Naive thymus-derived CD8-positive, alpha-beta T cell (primary cell): ENCODE results near the gene C1orf159. TPM values are rescaled to one million over a fixed set of nuclear protein-coding genes. Genes with fewer than 3 reads are reported as not detected.
A peak's percentile ranks its signal among the peaks of the same experiment; 100 is the strongest.
"Not testable (repeated sequence)": the region's sequence is repeated elsewhere in the genome, so short reads cannot be mapped to it uniquely, and the experiment has no call there.

ENCODE experiments used
- ATAC-seq, 2 donors: fragments of 150-1000 bp; cut with Tn5 transposase in 1 of 2; sonication (Bioruptor Pico), chemical (Tn5 transposase) in 1 of 2; 1 replicate in 1 of 2; 2 replicates in 1 of 2; pipeline ENCODE4 v1.10.0; 2021; ENCODE audit warnings: mild to moderate bottlenecking in 2 of 2, moderate library complexity in 2 of 2
- POLR2A ChIA-PET: fragments of 350-600 bp; sonication (Branson Sonifier 250); formaldehyde crosslinking; loops from one replicate; lab custom pipeline; 2021; ENCODE audit warnings: antibody characterized with exemption; lab: Charles Lee
- DNase-seq, 10 donors: peaks; one replicate each; pipeline versions ENCODE4 v3.0.0 to v3.0.0-alpha.2; 2020 to 2022
- H3K27ac Mint-ChIP-seq, 10 donors: one replicate each; pipeline ENCODE4 v1.8.0; 2020 to 2022; ENCODE audit warnings: mild to moderate bottlenecking in 10 of 10, mixed read lengths in 10 of 10, moderate library complexity in 4 of 10, inconsistent platforms in 1 of 10
- H3K27me3 Mint-ChIP-seq, 5 donors: one replicate each; pipeline ENCODE4 v1.8.0; 2021 to 2022; ENCODE audit warnings: mixed read lengths in 5 of 5
- H3K36me3 Mint-ChIP-seq, 3 donors: one replicate each; pipeline ENCODE4 v1.8.0; 2020 to 2022; ENCODE audit warnings: mixed read lengths in 3 of 3, mild to moderate bottlenecking in 2 of 3, inconsistent platforms in 1 of 3
- H3K4me1 Mint-ChIP-seq, 4 donors: one replicate each; pipeline ENCODE4 v1.8.0; 2021 to 2022; ENCODE audit warnings: mixed read lengths in 4 of 4
- H3K4me3 Mint-ChIP-seq, 10 donors: one replicate each; pipeline ENCODE4 v1.8.0; 2020 to 2022; ENCODE audit warnings: mild to moderate bottlenecking in 10 of 10, mixed read lengths in 10 of 10, moderate library complexity in 6 of 10, inconsistent platforms in 1 of 10
- H3K9me3 Mint-ChIP-seq, 9 donors: one replicate each; pipeline ENCODE4 v1.8.0; 2020 to 2022; ENCODE audit warnings: mixed read lengths in 9 of 9, mild to moderate bottlenecking in 3 of 9, inconsistent platforms in 1 of 9, moderate library complexity in 1 of 9
- polyA plus RNA-seq, 3 donors: library from polyadenylated mRNA; unstranded; fragments of 300-500 nt; fragmentation: Illumina TruSeq; gene quantifications; one replicate each; pipeline ENCODE4 v1.2.3, GENCODE V29; 2021
- total RNA-seq, 8 experiments: library from RNA in 2 of 8; stranded (reverse) in 2 of 8; gene quantifications; one replicate each; pipeline ENCODE4 v1.2.3 and lab custom pipeline; 2021 to 2026

Gene C1orf159
- total and polyA plus RNA-seq, 5 experiments from 2014 or later: 3.2 to 26.5 (median 10.7) TPM

GRCh38 chr1:1060281-1061000 lies 55.4 kb downstream of the C1orf159 start:
- no peak for ATAC-seq
- peak overlapping the region in 7 of 10 donors; percentile 12 to 71 (median 48) for H3K27ac Mint-ChIP-seq
- POLR2A ChIA-PET: interaction anchor here (0.6 to 2.3 kb wide), 3 partner anchors 9 to 663 kb away, joined by 3 to 8 read pairs (median 7); partner anchors contain the start of gene ISG15

DNA sequence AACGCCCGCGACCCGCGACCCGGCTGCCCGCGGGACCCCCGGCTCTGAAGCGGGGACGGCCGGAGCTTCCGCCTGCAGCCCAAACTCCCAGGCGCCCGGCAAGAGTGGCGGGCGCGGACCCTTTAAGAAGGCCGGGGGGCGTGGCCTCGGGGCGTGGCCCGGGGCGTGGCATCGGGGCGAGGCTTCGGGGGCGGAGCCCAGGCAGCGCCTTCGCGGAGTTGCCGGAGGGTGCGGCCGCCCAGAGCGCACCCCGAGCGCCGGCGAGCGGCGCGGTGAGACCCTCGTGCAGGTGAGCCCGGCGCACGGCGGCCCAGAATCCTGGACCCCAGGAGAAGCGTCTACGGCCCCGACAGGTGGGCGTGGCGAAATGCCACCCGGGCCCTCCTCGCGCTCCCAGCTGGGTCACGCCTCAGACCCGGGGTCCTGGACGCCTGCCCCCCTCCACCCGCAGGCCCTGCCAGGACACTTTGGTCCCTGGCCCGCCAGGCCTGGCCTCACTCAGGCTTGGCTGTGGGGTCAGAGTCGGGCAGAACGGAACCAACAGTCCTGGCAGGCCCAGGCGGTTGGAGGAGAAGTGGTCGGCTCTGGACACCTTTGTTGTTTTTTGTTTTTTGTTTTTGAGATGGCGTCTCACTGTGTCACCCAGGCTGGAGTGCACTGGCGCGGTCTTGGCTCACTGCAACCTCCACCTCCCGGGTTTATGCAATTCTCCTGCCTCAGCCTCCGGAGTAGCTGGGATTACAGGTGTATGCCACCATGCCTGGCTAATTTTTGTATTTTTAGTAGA lies 56.2 kb downstream of the C1orf159 start:
- POLR2A ChIA-PET: interaction anchor here (1.3 to 2.3 kb wide), 4 partner anchors 10 to 45 kb away, joined by 3 to 12 read pairs (median 8); partner anchors contain the start of gene ISG15
- peaks cover 0 to 32% (median 9%) of the 10 kb centered on the region in 5 donors for H3K27me3 Mint-ChIP-seq
- ATAC-seq (peak; percentile 70 to 73), DNase-seq (peak; percentile 78 to 94 (median 93))
- peak overlapping the region in 4 of 10 donors; percentile 43 to 71 (median 62) for H3K27ac Mint-ChIP-seq
- H3K4me3 Mint-ChIP-seq: peak overlapping the region; percentile 61 to 85 (median 78)
- H3K9me3 Mint-ChIP-seq: no peaks in the 10 kb centered on the region
- H3K4me1 Mint-ChIP-seq: peaks cover 10 to 33% (median 24%) of the 10 kb centered on the region in 4 donors
- no peaks in the 10 kb centered on the region for H3K36me3 Mint-ChIP-seq

More at GRCh38 chr1:1060281-1061000, 55.4 kb downstream of the C1orf159 start:
- H3K4me1 Mint-ChIP-seq: peaks cover 12 to 33% (median 27%) of the 10 kb centered on the region in 4 donors
- DNase-seq: no peak
- H3K9me3 Mint-ChIP-seq: no peaks in the 10 kb centered on the region
- H3K36me3 Mint-ChIP-seq: no peaks in the 10 kb centered on the region
- peak overlapping the region; percentile 60 to 85 (median 78) for H3K4me3 Mint-ChIP-seq
- H3K27me3 Mint-ChIP-seq: peaks cover 0 to 32% (median 9%) of the 10 kb centered on the region in 5 donors

DNA sequence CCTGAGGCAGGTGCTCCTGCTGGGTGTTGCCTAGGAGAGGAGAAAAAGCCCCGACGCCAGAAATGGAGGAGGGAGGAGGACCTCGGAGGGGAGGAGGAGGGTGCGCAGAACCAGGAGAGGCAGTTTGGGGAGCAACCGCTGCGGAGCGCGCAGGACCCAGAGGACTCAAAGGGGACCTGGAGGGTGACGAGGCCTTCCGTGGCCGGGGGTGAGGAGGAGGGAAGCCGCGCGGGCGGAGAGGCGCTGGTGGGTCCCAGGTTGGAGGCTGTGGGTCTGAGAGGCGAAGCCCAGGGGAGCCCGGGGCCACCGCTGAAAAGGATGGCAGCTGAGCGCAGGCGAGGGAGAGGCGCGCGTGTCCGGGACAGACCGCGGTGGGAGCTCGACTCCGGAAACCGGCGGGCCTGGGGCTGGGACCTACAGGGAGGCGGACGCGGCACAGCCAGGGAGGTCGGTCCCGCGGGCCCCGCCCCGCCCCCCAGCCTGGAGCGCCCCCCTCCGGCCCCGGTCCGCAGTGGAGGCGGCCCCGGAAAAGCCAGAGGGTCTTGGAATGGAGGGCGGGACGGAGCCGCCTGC lies 56.9 kb downstream of the C1orf159 start:
- Mint-ChIP-seq H3K9me3 (no peaks in the 10 kb centered on the region), H3K27ac (peak overlapping the region in 1 of 10 donors; percentile 76), H3K4me1 (peaks cover 8 to 29% (median 21%) of the 10 kb centered on the region in 4 donors), H3K27me3 (peaks cover 0 to 32% (median 9%) of the 10 kb centered on the region in 5 donors), H3K4me3 (peak overlapping the region; percentile 70 to 85 (median 78)), H3K36me3 (no peaks in the 10 kb centered on the region)
- DNase-seq (peak in 3 of 10 donors; percentile 35 to 39 (median 38)), ATAC-seq (peak; percentile 32 to 41)
- POLR2A ChIA-PET: interaction anchor here (1.3 to 2.3 kb wide), 4 partner anchors 10 to 45 kb away, joined by 3 to 12 read pairs (median 8); partner anchors contain the start of gene ISG15

- Mint-ChIP-seq H3K4me3 (peak overlapping the region; percentile 70 to 85 (median 78)), H3K27me3 (peaks cover 0 to 31% (median 9%) of the 10 kb centered on the region in 5 donors), H3K36me3 (no peaks in the 10 kb centered on the region), H3K9me3 (no peaks in the 10 kb centered on the region), H3K4me1 (peaks cover 7 to 26% (median 19%) of the 10 kb centered on the region in 4 donors), H3K27ac (no peak overlapping the region)
- ATAC-seq: no peak
- POLR2A ChIA-PET: interaction anchor here (1.3 to 2.3 kb wide), 4 partner anchors 11 to 44 kb away, joined by 3 to 12 read pairs (median 8); partner anchors contain the start of gene ISG15
- DNase-seq: no peak
These were observed 57.6 kb downstream of the C1orf159 start for GRCh38 chr1:1058088-1058905.

- peaks cover 8 to 22% (median 17%) of the 10 kb centered on the region in 4 donors for H3K4me1 Mint-ChIP-seq
- DNase-seq, H3K9me3 Mint-ChIP-seq, H3K27ac Mint-ChIP-seq, ATAC-seq, H3K36me3 Mint-ChIP-seq: not testable (repeated sequence)
- peaks cover 0 to 31% (median 9%) of the 10 kb centered on the region in 5 donors for H3K27me3 Mint-ChIP-seq
- H3K4me3 Mint-ChIP-seq: peak overlapping the region in 7 of 10 donors; percentile 12 to 79 (median 32)
- POLR2A ChIA-PET: interaction anchor here (2.3 kb wide), 1 partner anchor 12 kb away, joined by 8 read pairs; no protein-coding TSS in a partner anchor
These were observed 58.2 kb downstream of the C1orf159 start for GRCh38 chr1:1057769-1058087.

DNA sequence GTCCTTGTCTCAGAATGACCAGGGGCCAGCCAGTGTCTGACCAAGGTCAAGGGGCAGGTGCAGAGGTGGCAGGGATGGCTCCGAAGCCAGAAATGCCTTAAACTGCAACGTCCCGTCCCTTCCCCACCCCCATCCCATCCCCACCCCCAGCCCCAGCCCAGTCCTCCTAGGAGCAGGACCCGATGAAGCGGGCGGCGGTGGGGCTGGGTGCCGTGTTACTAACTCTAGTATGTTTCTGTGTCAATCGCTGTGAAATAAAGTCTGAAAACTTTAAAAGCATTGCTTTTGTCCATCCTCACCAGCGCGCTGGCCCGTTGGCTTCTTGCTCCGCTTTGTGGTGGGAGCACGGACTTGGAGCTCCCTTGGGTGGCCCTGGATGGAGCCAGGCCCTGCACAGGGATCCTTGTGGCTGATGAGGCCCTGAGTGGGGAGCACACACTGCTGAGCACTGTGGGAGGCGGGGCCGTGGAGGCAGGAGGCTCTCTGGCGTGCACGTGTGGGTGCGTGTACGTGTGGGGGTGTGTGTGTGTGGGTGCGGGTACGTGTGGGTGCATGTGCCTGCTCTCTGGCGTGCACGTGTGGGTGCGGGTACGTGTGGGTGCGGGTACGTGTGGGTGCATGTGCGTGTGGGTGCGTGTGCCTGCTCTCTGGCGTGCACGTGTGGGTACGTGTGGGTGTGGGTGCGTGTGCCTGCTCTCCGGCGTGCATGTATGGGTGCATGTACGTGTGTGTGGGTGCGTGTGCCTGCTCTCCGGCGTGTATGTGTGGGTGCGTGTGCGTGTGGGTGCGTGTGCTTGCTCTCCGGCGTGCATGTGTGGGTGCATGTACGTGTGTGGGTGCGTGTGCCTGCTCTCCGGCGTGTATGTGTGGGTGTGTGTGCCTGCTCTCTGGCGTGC lies 59.8 kb downstream of the C1orf159 start:
- ATAC-seq (no peak), DNase-seq (no peak)
- H3K36me3 Mint-ChIP-seq: peaks cover 0 to 2% (median 0%) of the 10 kb centered on the region in 3 donors
- POLR2A ChIA-PET: interaction anchor here (0.6 kb wide), 1 partner anchor 13 kb away, joined by 3 read pairs; no protein-coding TSS in a partner anchor
- peaks cover 12 to 21% (median 13%) of the 10 kb centered on the region in 4 donors for H3K4me1 Mint-ChIP-seq
- H3K9me3 Mint-ChIP-seq: no peaks in the 10 kb centered on the region
- H3K4me3 Mint-ChIP-seq: no peak overlapping the region
- H3K27ac Mint-ChIP-seq: peak overlapping the region in 1 of 10 donors; percentile 49
- peaks cover 0 to 26% (median 9%) of the 10 kb centered on the region in 5 donors for H3K27me3 Mint-ChIP-seq

- Mint-ChIP-seq H3K9me3 (no peaks in the 10 kb centered on the region), H3K4me3 (no peak overlapping the region), H3K36me3 (peaks cover 0 to 2% (median 0%) of the 10 kb centered on the region in 3 donors), H3K4me1 (peaks cover 5 to 14% (median 7%) of the 10 kb centered on the region in 4 donors), H3K27me3 (peaks cover 0 to 17% (median 4%) of the 10 kb centered on the region in 5 donors), H3K27ac (no peak overlapping the region)
- no peak for ATAC-seq
- POLR2A ChIA-PET: no interaction called here
- DNase-seq: no peak
These were observed 60.9 kb downstream of the C1orf159 start for GRCh38 chr1:1054971-1055370.

DNA sequence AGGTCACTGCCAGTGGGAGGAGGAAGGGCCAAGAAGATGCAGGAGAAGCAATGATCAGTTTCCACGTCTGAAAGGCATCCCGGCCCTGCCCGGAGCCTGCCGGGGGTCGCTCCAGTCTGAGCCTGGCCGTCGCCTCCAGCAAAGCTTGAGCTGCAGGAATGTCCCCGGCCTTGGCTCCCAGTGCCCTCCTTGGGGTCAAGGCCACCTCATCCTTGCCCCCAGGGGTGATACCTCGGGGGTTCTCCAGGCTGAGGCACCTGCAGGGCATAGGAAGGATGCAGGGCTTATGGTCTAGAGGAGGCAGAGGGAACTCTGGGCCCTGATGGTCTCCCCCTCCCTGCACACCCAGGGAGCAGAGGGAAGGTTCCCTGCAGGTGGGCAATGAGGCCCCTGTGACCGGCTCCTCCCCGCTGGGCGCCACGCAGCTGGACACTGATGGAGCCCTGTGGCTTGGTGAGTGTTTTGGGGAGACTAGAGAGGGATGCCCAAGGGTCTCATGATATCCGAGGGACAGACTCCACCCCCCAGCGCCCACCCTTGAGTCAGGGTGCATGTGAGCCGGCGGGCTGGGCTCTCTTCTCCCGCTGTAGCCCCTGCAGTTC lies 61.7 kb downstream of the C1orf159 start:
- ATAC-seq: no peak
- Mint-ChIP-seq H3K9me3 (no peaks in the 10 kb centered on the region), H3K4me1 (peaks cover 4 to 13% (median 7%) of the 10 kb centered on the region in 4 donors), H3K27ac (no peak overlapping the region), H3K36me3 (peaks cover 0 to 2% (median 0%) of the 10 kb centered on the region in 3 donors), H3K27me3 (peaks cover 0 to 15% (median 4%) of the 10 kb centered on the region in 5 donors), H3K4me3 (no peak overlapping the region)
- POLR2A ChIA-PET: no interaction called here
- DNase-seq: no peak

- Mint-ChIP-seq H3K27ac (no peak overlapping the region), H3K4me3 (no peak overlapping the region), H3K27me3 (peaks cover 0 to 12% (median 4%) of the 10 kb centered on the region in 5 donors), H3K36me3 (peaks cover 0 to 2% (median 0%) of the 10 kb centered on the region in 3 donors), H3K9me3 (no peaks in the 10 kb centered on the region), H3K4me1 (peaks cover 1 to 8% (median 5%) of the 10 kb centered on the region in 4 donors)
- POLR2A ChIA-PET: no interaction called here
- DNase-seq (no peak), ATAC-seq (no peak)
These were observed 62.2 kb downstream of the C1orf159 start for GRCh38 chr1:1053682-1054081.

DNA sequence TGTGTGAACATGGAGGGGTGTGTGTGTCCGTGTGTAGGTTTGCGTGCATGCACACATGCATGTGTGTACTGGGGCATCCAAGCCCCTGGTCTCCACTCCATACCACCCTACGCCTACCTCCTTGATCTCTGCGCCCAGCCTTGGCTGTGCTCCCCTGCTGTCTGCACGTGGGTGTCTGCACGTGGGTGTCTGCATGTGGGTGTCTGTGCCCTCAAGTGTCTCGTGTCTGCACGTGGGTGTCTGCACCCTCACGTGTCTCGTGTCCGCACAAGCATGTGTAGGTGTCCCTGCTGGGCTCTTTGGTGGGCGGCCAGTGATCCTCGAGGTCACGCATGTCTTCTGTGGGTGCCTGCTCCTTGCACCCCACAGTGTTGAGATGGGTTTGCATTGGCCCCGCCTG lies 62.9 kb downstream of the C1orf159 start:
- peaks cover 0 to 2% (median 0%) of the 10 kb centered on the region in 3 donors for H3K36me3 Mint-ChIP-seq
- H3K4me1 Mint-ChIP-seq: peaks cover 0 to 4% (median under 1%) of the 10 kb centered on the region in 4 donors
- H3K4me3 Mint-ChIP-seq: no peak overlapping the region
- no peaks in the 10 kb centered on the region for H3K9me3 Mint-ChIP-seq
- H3K27ac Mint-ChIP-seq: no peak overlapping the region
- POLR2A ChIA-PET: no interaction called here
- H3K27me3 Mint-ChIP-seq: peaks cover 0 to 6% (median under 1%) of the 10 kb centered on the region in 5 donors
- ATAC-seq: no peak
- no peak for DNase-seq
